ENCODE data around the gene PLEKHA5.
"Not testable (repeated sequence)": the region's sequence is repeated elsewhere in the genome, so short reads cannot be mapped to it uniquely, and the experiment has no call there.

The PLEKHA5 gene

DNA sequence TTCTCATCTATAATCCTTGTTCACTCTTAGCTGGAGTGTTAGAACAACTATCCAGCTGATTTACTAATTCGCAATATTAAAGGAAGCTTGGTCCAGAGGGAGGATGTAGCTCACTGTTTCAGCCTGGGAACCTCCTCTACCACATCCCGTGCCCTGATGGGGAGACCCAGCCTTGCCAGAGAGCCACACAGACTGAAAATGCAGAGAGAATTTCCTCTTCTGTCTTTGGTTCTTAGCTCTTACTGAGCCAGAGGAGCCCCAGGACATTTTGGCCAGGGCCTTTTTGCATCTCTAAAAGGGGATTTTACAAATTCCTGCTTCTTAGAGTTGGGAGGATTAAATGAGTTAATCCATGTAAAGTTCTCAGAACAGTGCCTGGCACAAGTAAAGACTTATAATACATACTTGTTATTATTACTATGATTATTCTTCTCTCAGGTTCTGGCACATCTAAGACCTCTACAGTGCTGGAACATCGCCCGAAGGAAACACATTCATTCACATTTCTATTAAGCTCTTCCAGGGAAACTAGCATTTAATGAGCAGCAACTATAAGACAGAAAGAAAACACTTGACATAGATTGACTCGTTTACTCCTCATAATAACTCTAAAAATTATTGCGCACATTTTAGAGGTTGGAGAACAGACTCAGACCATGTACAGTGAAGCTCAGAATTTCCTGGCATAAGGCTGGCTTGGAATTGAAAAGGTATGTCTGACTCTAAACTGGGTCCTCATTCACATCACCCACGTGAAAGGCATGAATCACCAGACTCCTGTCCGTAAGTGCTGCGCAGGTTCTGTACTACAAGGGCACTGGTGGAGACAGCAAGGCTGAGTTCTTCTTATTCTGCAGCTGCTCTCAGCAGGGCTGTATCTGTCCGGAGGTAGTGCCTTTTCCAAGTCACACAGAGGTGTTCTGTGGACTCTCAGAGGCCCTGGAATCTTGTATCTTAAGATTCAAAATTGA, 282.0 kb downstream of the PLEKHA5 start:
- no peak for DNase-seq

DNA sequence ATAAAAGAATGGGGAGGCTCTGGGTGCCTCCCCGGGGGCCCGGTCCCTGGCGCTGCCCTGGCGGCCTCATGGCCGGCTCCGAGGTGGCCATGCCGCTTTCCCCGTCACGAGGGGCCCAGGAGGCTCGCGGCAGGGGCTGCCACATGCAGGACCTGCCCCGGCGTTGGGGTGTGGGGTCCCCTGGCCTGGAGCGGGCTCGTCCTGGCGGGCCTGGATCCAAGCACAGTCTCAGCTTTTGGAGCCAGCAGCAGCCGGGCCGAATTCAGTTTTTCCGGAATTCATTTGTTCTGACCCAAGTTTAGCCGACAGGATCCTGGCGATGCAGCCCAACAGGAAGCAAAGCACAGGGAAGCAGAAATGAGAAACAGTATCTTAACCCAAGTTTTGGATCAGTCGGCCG, 283.3 kb downstream of the PLEKHA5 start:
- no peak for DNase-seq

DNA sequence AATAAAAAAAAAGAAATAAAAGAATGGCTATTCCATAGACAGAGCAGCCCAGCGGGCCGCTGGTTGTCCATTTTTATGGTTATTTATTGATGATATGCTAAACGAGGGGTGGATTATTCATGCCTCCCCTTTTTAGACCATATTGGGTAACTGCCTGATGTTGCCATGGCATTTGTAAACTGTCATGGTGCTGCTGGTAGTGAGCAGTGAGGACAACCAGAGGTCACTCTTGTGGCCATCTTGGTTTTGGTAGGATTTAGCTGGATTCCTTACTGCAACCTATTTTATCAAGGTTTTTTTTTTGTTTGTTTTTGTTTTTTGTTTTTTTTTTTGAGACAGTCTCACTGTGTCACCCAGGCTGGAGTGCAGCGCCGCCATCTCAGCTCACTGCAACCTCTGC, 284.0 kb downstream of the PLEKHA5 start:
- DNase-seq, result not testable (repeated sequence)

DNA sequence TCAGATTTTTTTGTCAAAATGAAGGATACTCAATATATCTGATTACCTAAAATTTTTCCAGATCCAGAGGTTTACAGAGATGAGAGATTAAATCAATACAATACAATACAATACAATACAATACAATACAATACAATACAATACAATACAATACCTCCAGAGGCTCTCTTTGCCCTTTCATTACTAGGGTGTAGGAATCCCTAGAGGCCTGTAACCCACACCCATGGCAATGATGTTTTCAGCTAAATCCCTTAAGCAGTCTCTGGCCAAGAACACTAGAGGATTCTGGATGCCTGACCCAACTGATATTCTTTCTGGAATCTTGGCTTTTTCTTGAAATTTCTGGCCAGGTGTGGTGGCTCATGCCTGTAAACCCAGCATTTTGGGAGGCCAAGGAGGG, 286.0 kb downstream of the PLEKHA5 start:
- DNase-seq, result no peak

DNA sequence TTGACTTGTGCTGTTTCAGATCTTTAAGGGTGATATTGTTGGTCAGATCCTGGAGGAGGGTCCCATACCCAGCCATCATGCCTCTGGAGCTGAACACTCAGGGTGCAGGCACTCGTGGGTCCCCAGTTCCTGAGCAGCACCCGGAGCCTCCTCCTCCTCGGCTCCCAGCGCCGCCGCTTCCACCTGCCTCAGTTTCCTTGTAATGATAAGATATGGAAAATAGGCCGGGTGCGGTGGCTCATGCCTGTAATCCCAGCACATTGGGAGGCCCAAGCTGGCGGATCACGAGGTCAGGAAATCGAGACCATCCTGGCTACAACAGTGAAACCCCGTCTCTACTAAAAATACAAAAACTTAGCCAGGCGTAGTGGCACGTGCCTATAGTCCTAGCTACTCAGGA, 289.6 kb downstream of the PLEKHA5 start:
- DNase-seq, result no peak

DNA sequence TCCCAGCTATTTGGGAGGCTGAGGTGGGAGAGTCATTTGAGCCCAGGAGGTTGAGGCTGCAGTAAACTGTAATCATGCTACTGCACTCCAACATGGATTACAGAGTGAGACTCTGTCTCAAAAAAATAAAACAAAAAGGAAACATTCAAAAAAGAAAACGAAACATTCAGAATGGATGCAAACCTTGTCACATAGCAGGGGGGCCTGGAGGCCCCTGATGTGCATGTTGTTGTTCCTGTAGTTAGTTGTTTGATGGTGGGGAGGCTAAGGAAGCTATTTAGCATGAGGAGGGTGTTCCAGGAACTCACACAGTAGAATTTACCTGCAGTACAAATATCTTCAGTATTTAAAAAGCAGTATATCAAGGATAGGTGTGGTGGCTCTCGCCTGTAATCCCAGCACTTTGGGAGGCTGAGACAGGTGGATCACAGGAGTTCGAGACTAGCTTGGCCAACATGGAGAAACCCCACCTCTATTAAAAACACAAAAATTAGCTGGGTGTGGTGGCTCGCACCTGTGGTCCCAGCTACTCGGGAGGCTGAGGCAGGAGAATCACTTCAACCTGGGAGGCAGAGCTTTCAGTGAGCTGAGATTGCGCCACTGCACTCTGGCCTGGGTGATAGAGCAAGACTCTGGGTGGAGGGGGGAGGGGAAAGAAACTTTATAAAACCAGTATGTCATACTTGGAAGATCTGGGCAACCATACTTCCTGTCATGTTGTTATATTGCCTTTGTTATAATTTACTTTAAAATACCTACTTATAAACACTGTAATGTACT, 292.2 kb downstream of the PLEKHA5 start:
- no peak for DNase-seq

DNA sequence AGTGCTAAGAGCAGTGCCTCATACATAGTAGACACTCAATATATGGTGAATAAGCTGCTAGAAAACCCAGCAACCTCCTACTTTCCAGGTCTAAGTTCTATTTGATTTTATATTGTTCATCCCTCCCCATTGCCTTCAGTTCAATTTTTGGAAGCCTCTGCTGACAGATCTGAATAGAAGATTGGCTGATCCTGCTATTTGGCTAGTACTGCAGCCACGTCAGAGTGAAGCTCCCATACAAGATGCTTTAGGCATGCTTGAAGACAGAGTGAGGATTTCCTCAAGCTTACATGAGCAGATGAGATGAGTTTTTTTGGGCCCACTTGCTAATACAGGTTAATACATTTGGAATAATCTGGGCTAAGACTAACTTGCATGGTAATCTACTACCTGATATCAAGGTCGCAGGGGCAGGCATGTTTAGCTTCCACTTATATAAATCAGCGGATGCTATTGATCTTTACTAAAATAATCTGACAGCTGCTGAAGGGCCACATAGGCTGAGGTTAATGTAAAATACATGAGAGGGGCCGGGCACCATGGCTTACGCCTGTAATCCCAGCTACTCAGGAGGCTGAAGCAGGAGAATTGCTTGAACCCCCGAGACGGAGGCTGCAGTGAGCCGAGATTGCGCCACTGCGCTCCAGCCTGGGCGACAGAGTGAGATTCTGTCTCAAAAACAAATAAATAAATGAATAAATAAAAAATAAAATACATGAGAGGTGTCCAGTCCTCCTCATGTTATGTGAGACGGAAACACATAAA, 293.8 kb downstream of the PLEKHA5 start:
- DNase-seq, result no peak
